HL-60 (cell line): Measurements from ENCODE around the gene CMIP.
A peak's percentile ranks its signal among the peaks of the same experiment; 100 is the strongest.

Experiments
- DNase-seq, 2 experiments: peaks; one replicate each; pipeline ENCODE4 v3.0.0-alpha.2; 2010 to 2020; ENCODE audit warnings: low read depth in 1 of 2, low spot score in 1 of 2
- H3K27ac ChIP-seq: fragments of 250-450 bp; sonication (Bioruptor Pico); replicated peaks from 2 replicates; pipeline ENCODE4 v1.5.1; 2020; ENCODE audit warnings: mild to moderate bottlenecking, moderate library complexity
- H3K27me3 ChIP-seq: fragments of 250-450 bp; sonication (Bioruptor Pico); 2 replicates; pipeline ENCODE4 v1.5.1; 2021; ENCODE audit warnings: mild to moderate bottlenecking, moderate library complexity; ENCODE audit not compliant: insufficient read depth, poor library complexity, severe bottlenecking
- H3K4me3 ChIP-seq: replicated peaks from 2 replicates; pipeline ENCODE4 v1.5.1; 2011; ENCODE audit warnings: mild to moderate bottlenecking, control low read depth, low read length; ENCODE audit not compliant: insufficient read depth
- GABPA ChIP-seq: IDR thresholded peaks from 2 replicates; pipeline ENCODE4 v1.6.1; 2012; ENCODE audit warnings: low read depth
- POLR2AphosphoS5 ChIP-seq: IDR thresholded peaks from 2 replicates; pipeline ENCODE4 v1.6.1; 2012; ENCODE audit warnings: low read depth
- REST ChIP-seq: IDR thresholded peaks from 2 replicates; pipeline ENCODE4 v1.6.1; 2012; ENCODE audit warnings: low read depth; ENCODE audit not compliant: insufficient replicate concordance
- SPI1 ChIP-seq: IDR thresholded peaks from 2 replicates; pipeline ENCODE4 v1.6.1; 2012; ENCODE audit warnings: low read depth, mild to moderate bottlenecking, borderline replicate concordance
- TF ChIP-seq, protein P1 (sequence below): IDR thresholded peaks from one replicate; pipeline ENCODE4 v1.5.1; 2011; ENCODE audit warnings: low read length, control low read depth, inconsistent platforms; ENCODE audit not compliant: insufficient read depth

CMIP gene

GRCh38 chr16:81710596-81710995, 266.0 kb downstream of the CMIP start:
- DNase-seq, result no peak
- no peaks in the 10 kb centered on the region for H3K27me3 ChIP-seq
- no peak for TF ChIP-seq GABPA
- TF ChIP-seq REST, result no peak
- TF ChIP-seq POLR2AphosphoS5, result no peak
- no peak for TF ChIP-seq SPI1
- TF ChIP-seq, protein P1, sequence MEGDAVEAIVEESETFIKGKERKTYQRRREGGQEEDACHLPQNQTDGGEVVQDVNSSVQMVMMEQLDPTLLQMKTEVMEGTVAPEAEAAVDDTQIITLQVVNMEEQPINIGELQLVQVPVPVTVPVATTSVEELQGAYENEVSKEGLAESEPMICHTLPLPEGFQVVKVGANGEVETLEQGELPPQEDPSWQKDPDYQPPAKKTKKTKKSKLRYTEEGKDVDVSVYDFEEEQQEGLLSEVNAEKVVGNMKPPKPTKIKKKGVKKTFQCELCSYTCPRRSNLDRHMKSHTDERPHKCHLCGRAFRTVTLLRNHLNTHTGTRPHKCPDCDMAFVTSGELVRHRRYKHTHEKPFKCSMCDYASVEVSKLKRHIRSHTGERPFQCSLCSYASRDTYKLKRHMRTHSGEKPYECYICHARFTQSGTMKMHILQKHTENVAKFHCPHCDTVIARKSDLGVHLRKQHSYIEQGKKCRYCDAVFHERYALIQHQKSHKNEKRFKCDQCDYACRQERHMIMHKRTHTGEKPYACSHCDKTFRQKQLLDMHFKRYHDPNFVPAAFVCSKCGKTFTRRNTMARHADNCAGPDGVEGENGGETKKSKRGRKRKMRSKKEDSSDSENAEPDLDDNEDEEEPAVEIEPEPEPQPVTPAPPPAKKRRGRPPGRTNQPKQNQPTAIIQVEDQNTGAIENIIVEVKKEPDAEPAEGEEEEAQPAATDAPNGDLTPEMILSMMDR, result no peak
- H3K27ac ChIP-seq, result no peak overlapping the region
- no peak overlapping the region for H3K4me3 ChIP-seq

GRCh38 chr16:81711657-81712319, 267.2 kb downstream of the CMIP start:
- Histone ChIP-seq H3K4me3 (no peak overlapping the region), H3K27ac (no peak overlapping the region), H3K27me3 (no peaks in the 10 kb centered on the region)
- no peak for TF ChIP-seq REST
- TF ChIP-seq SPI1, result no peak
- no peak for TF ChIP-seq POLR2AphosphoS5
- TF ChIP-seq GABPA, result no peak
- TF ChIP-seq, protein P1, result no peak
- DNase-seq, result peak in 1 of 2 experiments; percentile 14

DNA sequence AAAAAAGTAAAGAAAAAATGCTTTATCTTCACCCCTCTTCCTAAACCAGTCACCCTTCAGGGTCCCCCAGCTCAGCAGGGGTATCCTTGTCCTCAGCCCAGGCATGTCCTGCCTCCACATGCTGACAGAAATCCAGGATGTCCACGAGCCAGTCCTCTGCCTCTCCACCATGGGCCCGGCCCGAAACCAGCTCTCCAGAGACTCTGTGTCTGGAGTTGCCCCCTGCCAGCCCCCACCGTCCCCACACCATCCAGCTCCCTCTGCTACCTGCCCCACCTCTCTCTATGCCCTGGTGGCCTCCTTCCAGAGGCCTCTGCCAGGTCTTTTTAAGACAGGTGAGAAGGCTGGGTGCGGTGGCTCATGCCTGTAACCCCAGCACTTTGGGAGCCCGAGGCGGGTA, 268.1 kb downstream of the CMIP start:
- Histone ChIP-seq H3K27me3 (no peaks in the 10 kb centered on the region), H3K27ac (no peak overlapping the region), H3K4me3 (no peak overlapping the region)
- TF ChIP-seq, protein P1, result no peak
- TF ChIP-seq REST (no peak), POLR2AphosphoS5 (no peak), GABPA (no peak), SPI1 (no peak)
- no peak for DNase-seq
